ENCODE results near the gene UVRAG.

GRCh38 chr11:76030286-76030685 lies 215.3 kb downstream of the UVRAG start:
- TF ChIP-seq CTCF (conservative IDR thresholded peaks at IDR 0.05; ENCODE audit: low read depth, low read length) (no peak), EZH2 (IDR thresholded peaks at IDR 0.05; ENCODE audit: low read length, unreplicated experiment) (no peak), EZH2phosphoT487 (IDR thresholded peaks at IDR 0.05; ENCODE audit: borderline replicate concordance, low read length) (no peak)

Data from PC-3 (cell line).